ENCODE results near the gene NCKAP5. TPM values are rescaled to one million over a fixed set of nuclear protein-coding genes. Genes with fewer than 3 reads are reported as not detected.

Gene NCKAP5
- total and polyA plus RNA-seq, 2 of the 8 experiments (the other 6 are each of a cell fraction or from before 2014, with no cell fraction given), result 0.27 to 0.86 TPM

DNA sequence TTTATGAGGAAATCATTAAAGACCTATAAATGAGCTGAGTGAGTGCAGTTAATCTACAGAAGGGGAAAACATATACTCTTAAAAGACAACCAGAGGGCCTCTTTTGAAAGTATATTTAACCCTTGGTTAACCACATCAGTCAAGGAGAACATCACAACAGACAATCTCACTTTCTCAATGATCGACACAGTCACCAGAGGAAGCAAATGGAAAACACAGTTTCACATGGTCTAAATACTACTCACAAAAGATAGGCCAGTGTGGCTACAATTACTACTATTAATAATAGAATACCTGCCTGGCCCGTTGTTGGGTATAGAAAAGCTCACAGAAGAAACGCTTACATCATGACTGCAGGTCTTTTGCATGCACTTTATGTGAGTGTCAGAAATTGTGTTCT, 426.2 kb downstream of the NCKAP5 start:
- no peak overlapping the region for H2AFZ ChIP-seq (ENCODE audit: low read length)
- no peaks in the 10 kb centered on the region for H4K20me1 ChIP-seq (replicated peaks in 1 of 2; ENCODE audit: control insufficient read depth in 1 of 2, insufficient read depth in 2 of 2, low read length in 2 of 2)
- H3K79me2 ChIP-seq (ENCODE audit: control insufficient read depth in 1 of 2, insufficient read depth in 2 of 2, low read length in 2 of 2), result no peaks in the 10 kb centered on the region
- no peak overlapping the region for H3K14ac ChIP-seq (ENCODE audit: insufficient read length)
- H3K27ac ChIP-seq (ENCODE audit: low read depth, low read length), result no peak overlapping the region
- no peaks in the 10 kb centered on the region; a peak in 1 of 7 replicates for H3K27me3 ChIP-seq (replicated peaks in 1 of 4; ENCODE audit: control insufficient read depth in 3 of 4, extremely low read depth in 1 of 4, insufficient read depth in 3 of 4, low read length in 3 of 4)
- H2AK5ac ChIP-seq (ENCODE audit: low read depth, low read length), result no peak overlapping the region
- H3K23ac ChIP-seq (ENCODE audit: insufficient read length), result no peak overlapping the region
- H2BK15ac ChIP-seq (ENCODE audit: low read length), result no peak overlapping the region
- H3K79me1 ChIP-seq (ENCODE audit: low read depth, low read length), result no peaks in the 10 kb centered on the region
- no peak overlapping the region for H2BK5ac ChIP-seq (ENCODE audit: low read depth, low read length)
- DNase-seq (ENCODE audit: low read depth in 1 of 2, low spot score in 2 of 2), result no peak
- no peak overlapping the region for H4K8ac ChIP-seq (ENCODE audit: extremely low read depth, insufficient read depth, low read length)
- H3K23me2 ChIP-seq (ENCODE audit: low read depth, low read length), result no peaks in the 10 kb centered on the region; the same call in 1 of the 2 replicates
- no peak overlapping the region; the same call in 1 of the 2 replicates for H3K18ac ChIP-seq (ENCODE audit: extremely low read depth, low read length)
- no peak overlapping the region for H4K5ac ChIP-seq (ENCODE audit: insufficient read length, low read depth, low read length)
- no peak for FAIRE-seq
- peaks cover 0 to 17% (median 6%) of the 10 kb centered on the region in 4 experiments; a peak in 6 of 7 replicates for H3K4me1 ChIP-seq (replicated peaks in 1 of 4; ENCODE audit: control insufficient read depth in 3 of 4, insufficient read depth in 4 of 4, low read length in 3 of 4)
- CTCF ChIA-PET (ENCODE audit: partially characterized antibody), result interaction anchor here (0.7 to 2.2 kb wide), 2 partner anchors 9 to 14 kb away, joined by 3 to 7 read pairs; no protein-coding TSS in a partner anchor
- H2BK120ac ChIP-seq (replicated peaks; ENCODE audit: low read depth, low read length), result no peak overlapping the region
- H3K9me3 ChIP-seq (ENCODE audit: insufficient read depth in 2 of 2, low read depth in 1 of 2, low read length in 1 of 2), result no peaks in the 10 kb centered on the region
- H3K4me2 ChIP-seq (ENCODE audit: insufficient read depth in 1 of 2, low read depth in 2 of 2, low read length in 2 of 2), result no peak overlapping the region
- H3K56ac ChIP-seq (replicated peaks; ENCODE audit: insufficient read length, low read depth, low read length), result no peak overlapping the region
- no peak overlapping the region for H3K4ac ChIP-seq (replicated peaks; ENCODE audit: insufficient read length, low read depth, low read length)
- WGBS, 2 experiments (ENCODE audit: extremely low coverage in 1 of 2, insufficient coverage in 1 of 2, insufficient read length in 1 of 2, insufficient replicate concordance in 2 of 2, low coverage in 1 of 2, low lambda C conversion rate in 2 of 2, missing lambda C conversion rate in 1 of 2), result 87% methylated on average over 3 of the region's 3 CpGs; no CpG with 5 or more reads in 1 of the 2 experiments
- no peak overlapping the region for H4K91ac ChIP-seq (replicated peaks; ENCODE audit: insufficient read length, low read length)
- POLR2A ChIA-PET (ENCODE audit: partially characterized antibody), result no interaction called here
- no peak overlapping the region for H2BK20ac ChIP-seq (ENCODE audit: low read length)
- H3K9ac ChIP-seq (replicated peaks in 1 of 4; ENCODE audit: extremely low read depth in 1 of 4, low read depth in 3 of 4, low read length in 3 of 4), result no peak overlapping the region
- H3K36me3 ChIP-seq (ENCODE audit: control insufficient read depth in 2 of 4, insufficient read depth in 4 of 4, low read length in 3 of 4), result no peaks in the 10 kb centered on the region
- H2BK12ac ChIP-seq (ENCODE audit: low read depth, low read length), result no peak overlapping the region
- H3K4me3 ChIP-seq (ENCODE audit: extremely low read depth in 1 of 4, insufficient read depth in 2 of 4, low read depth in 3 of 4, low read length in 4 of 4), result no peak overlapping the region
- no peak for TF ChIP-seq GABPA (IDR thresholded peaks at IDR 0.05; ENCODE audit: borderline replicate concordance, insufficient read depth, low read length)
- TF ChIP-seq FOSL1 (IDR thresholded peaks at IDR 0.05; ENCODE audit: insufficient read depth, low read depth, low read length), result no peak
- TF ChIP-seq SAP30 (IDR thresholded peaks at IDR 0.05; ENCODE audit: insufficient read depth, insufficient replicate concordance, low read length), result no peak
- no peak for TF ChIP-seq EGR1 (IDR thresholded peaks at IDR 0.05; ENCODE audit: borderline replicate concordance, low read depth, low read length)
- no peak for TF ChIP-seq POU5F1 (IDR thresholded peaks at IDR 0.05; ENCODE audit: low read depth, low read length)
- no peak for TF ChIP-seq EZH2 (IDR thresholded peaks at IDR 0.05; ENCODE audit: low read depth, low read length, severe bottlenecking)
- TF ChIP-seq SUZ12 (IDR thresholded peaks at IDR 0.05; ENCODE audit: low read length), result no peak
- TF ChIP-seq SRF (IDR thresholded peaks at IDR 0.05; ENCODE audit: low read depth, low read length), result no peak
- no peak for TF ChIP-seq TBP (IDR thresholded peaks at IDR 0.05; ENCODE audit: low read depth, low read length)
- no peak for TF ChIP-seq CBX5 (IDR thresholded peaks at IDR 0.05; ENCODE audit: low read depth, low read length)
- TF ChIP-seq POLR2A (IDR thresholded peaks at IDR 0.05; ENCODE audit: control extremely low read depth in 1 of 2, low read depth in 2 of 2, low read length in 2 of 2), result no peak
- no peak for TF ChIP-seq RNF2 (IDR thresholded peaks at IDR 0.05; ENCODE audit: borderline replicate concordance, low read depth, low read length, missing control alignments, poor library complexity, severe bottlenecking)
- no peak for TF ChIP-seq GTF2F1 (IDR thresholded peaks at IDR 0.05; ENCODE audit: borderline replicate concordance, low read depth, low read length)
- TF ChIP-seq CREB1 (IDR thresholded peaks at IDR 0.05), result no peak
